Common myeloid progenitor, CD34-positive (primary cell): ENCODE results near the gene FAF2. TPM values are rescaled to one million over a fixed set of nuclear protein-coding genes. Genes with fewer than 3 reads are reported as not detected.

Experiments
- CTCF ChIA-PET: fragments of 350-600 bp; sonication (Branson Sonifier 250); formaldehyde crosslinking; loops from one replicate; lab custom pipeline; 2021; ENCODE audit warnings: antibody characterized with exemption; lab: Charles Lee
- POLR2A ChIA-PET: fragments of 350-600 bp; sonication (Branson Sonifier 250); formaldehyde crosslinking; loops from one replicate; lab custom pipeline; 2021; ENCODE audit warnings: antibody characterized with exemption; lab: Charles Lee
- DNase-seq, 3 donors: peaks; one replicate each; pipeline versions ENCODE4 v3.0.0 to v3.0.0-alpha.2; 2013
- H3K27ac ChIP-seq, 2 experiments: 1 replicate in 1 of 2; 2 replicates in 1 of 2; pipeline ENCODE4 v1.7.0; 2013; ENCODE audit warnings: inconsistent platforms in 2 of 2, low read length in 2 of 2, mild to moderate bottlenecking in 2 of 2, low read depth in 1 of 2, moderate library complexity in 1 of 2; ENCODE audit not compliant: severe bottlenecking in 2 of 2, insufficient read depth in 1 of 2, poor library complexity in 1 of 2
- H3K27me3 ChIP-seq, 5 experiments: replicated peaks in 2 of 5; 1 replicate in 3 of 5; 2 replicates in 2 of 5; pipeline versions ENCODE4 v1.6.1 to v1.7.0; 2013; ENCODE audit warnings: low read length in 4 of 5, mild to moderate bottlenecking in 2 of 5, moderate library complexity in 2 of 5, inconsistent platforms in 1 of 5; ENCODE audit not compliant: insufficient read depth in 5 of 5, control insufficient read depth in 4 of 5
- H3K36me3 ChIP-seq, 4 experiments: 1 replicate in 2 of 4; 2 replicates in 2 of 4; pipeline versions ENCODE4 v1.6.1 to v1.7.0; 2013; ENCODE audit warnings: low read length in 3 of 4, control low read depth in 1 of 4, mild to moderate bottlenecking in 1 of 4; ENCODE audit not compliant: control insufficient read depth in 4 of 4, insufficient read depth in 4 of 4
- H3K4me1 ChIP-seq, 4 experiments: 1 replicate in 3 of 4; 2 replicates in 1 of 4; pipeline versions ENCODE4 v1.6.1 to v1.7.1; 2013; ENCODE audit warnings: low read length in 3 of 4, mild to moderate bottlenecking in 3 of 4, control low read depth in 1 of 4, inconsistent platforms in 1 of 4, moderate library complexity in 1 of 4; ENCODE audit not compliant: control insufficient read depth in 4 of 4, insufficient read depth in 4 of 4; ENCODE audit errors: control extremely low read depth in 1 of 4
- H3K4me3 ChIP-seq, 7 experiments: 1 replicate in 4 of 7; 2 replicates in 3 of 7; pipeline versions ENCODE4 v1.5.1 to v1.7.0; 2013; ENCODE audit warnings: mild to moderate bottlenecking in 7 of 7, low read length in 6 of 7, moderate library complexity in 6 of 7, inconsistent platforms in 2 of 7, low read depth in 2 of 7, control low read depth in 1 of 7; ENCODE audit not compliant: insufficient read depth in 4 of 7, control insufficient read depth in 1 of 7; ENCODE audit errors: extremely low read depth in 1 of 7
- H3K9me3 ChIP-seq, 5 experiments: 1 replicate in 4 of 5; 2 replicates in 1 of 5; pipeline versions ENCODE4 v1.6.1 to v1.7.1; 2013; ENCODE audit warnings: low read length in 4 of 5, mild to moderate bottlenecking in 2 of 5, inconsistent platforms in 1 of 5, low read depth in 1 of 5, moderate library complexity in 1 of 5; ENCODE audit not compliant: control insufficient read depth in 4 of 5, insufficient read depth in 2 of 5; ENCODE audit errors: control extremely low read depth in 1 of 5
- WGBS: methylation state at CpG from one replicate; pipeline ENCODE4 v1.1.5; 2013; ENCODE audit not compliant: insufficient coverage; 5-methylcytosine and 5-hydroxymethylcytosine counted together
- polyA plus RNA-seq: library from polyadenylated mRNA; unstranded; fragments of 120-200 nt; gene quantifications from one replicate; pipeline ENCODE4 v1.2.1, GENCODE V29; 2013

FAF2 gene
- 17.1 TPM for polyA plus RNA-seq

DNA sequence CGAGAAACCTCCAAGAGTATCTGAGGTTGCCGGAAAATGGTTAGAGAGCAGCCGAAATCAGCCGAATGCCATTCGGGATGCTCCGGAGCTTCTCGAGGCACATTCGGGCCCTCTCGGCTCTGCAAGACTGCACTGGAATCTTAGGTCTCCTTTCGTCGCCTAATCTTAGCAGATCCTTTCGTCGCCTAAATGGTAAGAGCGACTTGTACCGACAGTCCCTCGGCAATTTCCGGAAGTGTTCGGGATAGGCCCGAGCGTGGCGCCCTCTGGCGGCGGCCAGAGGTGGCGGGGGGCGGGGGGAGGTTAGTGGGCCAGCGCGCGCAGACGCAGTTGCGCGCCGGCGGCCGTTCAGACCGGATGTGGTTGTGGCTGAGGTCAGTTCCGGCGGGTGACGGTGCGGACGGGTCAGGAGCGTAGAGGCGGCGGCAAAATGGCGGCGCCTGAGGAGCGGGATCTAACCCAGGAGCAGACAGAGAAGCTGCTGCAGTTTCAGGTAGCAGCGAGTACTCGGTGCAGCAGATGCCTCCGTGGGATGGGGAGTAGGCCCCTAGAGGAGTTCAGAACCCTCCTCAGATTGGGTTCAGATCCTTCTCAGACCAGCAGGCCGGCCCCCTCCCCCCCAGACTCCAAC, at the start of gene FAF2:
Gene FAF2 (plus strand): TSS at position 408 of the 631 bp plus-strand sequence. CDS start 23 bp downstream, at position 431.
- CTCF ChIA-PET = interaction anchor here (0.7 to 1.8 kb wide), 9 partner anchors 11 to 89 kb away, joined by 3 to 6 read pairs (median 4); partner anchors contain the start of genes CLTB and RNF44
- H3K4me3 ChIP-seq = peak within 1 kb of the TSS; percentile 84 to 100 (median 96)
- 0% methylated on average over 43 of the region's 50 CpGs for WGBS
- POLR2A ChIA-PET = interaction anchor here (0.6 to 2.5 kb wide), 5 partner anchors 12 to 89 kb away, joined by 3 to 17 read pairs (median 5); partner anchors contain the start of genes CLTB and RNF44
- H3K27ac ChIP-seq = peak within 1 kb of the TSS; percentile 96 to 99
- H3K9me3 ChIP-seq = no peaks in the 10 kb centered on the region
- H3K36me3 ChIP-seq = peaks cover 0 to 9% (median 0%) of the 10 kb centered on the region in 4 experiments
- H3K4me1 ChIP-seq = peaks cover 4 to 28% (median 21%) of the 10 kb centered on the region in 4 experiments
- no peaks in the 10 kb centered on the region for H3K27me3 ChIP-seq
- DNase-seq = peak; percentile 99

- no peaks in the 10 kb centered on the region for H3K9me3 ChIP-seq
- WGBS = 97% methylated on average over 17 of the region's 17 CpGs
- no peak for DNase-seq
- H3K4me1 ChIP-seq = no peaks in the 10 kb centered on the region
- H3K27me3 ChIP-seq = no peaks in the 10 kb centered on the region
- POLR2A ChIA-PET = interaction anchor here (0.6 kb wide), 1 partner anchor 697 kb away, joined by 5 read pairs; no protein-coding TSS in a partner anchor
- H3K36me3 ChIP-seq = peaks cover 0 to 9% (median 5%) of the 10 kb centered on the region in 4 experiments
- H3K27ac ChIP-seq = no peak overlapping the region
- H3K4me3 ChIP-seq = no peak overlapping the region
- CTCF ChIA-PET = interaction anchor here (1.5 kb wide), 1 partner anchor 9 kb away, joined by 4 read pairs; no protein-coding TSS in a partner anchor
These were observed 47.6 kb upstream of the FAF2 start for GRCh38 chr5:176400382-176401156.

GRCh38 chr5:176401281-176402205, 46.6 kb upstream of the FAF2 start:
- Histone ChIP-seq H3K4me3 (no peak overlapping the region), H3K27me3 (no peaks in the 10 kb centered on the region), H3K36me3 (peaks cover 0 to 15% (median 11%) of the 10 kb centered on the region in 4 experiments), H3K27ac (no peak overlapping the region), H3K9me3 (no peaks in the 10 kb centered on the region), H3K4me1 (no peaks in the 10 kb centered on the region)
- no peak for DNase-seq
- WGBS = 96% methylated on average over 16 of the region's 22 CpGs
- CTCF ChIA-PET = interaction anchor here (1.5 kb wide), 1 partner anchor 10 kb away, joined by 4 read pairs; no protein-coding TSS in a partner anchor
- POLR2A ChIA-PET = no interaction called here

DNA sequence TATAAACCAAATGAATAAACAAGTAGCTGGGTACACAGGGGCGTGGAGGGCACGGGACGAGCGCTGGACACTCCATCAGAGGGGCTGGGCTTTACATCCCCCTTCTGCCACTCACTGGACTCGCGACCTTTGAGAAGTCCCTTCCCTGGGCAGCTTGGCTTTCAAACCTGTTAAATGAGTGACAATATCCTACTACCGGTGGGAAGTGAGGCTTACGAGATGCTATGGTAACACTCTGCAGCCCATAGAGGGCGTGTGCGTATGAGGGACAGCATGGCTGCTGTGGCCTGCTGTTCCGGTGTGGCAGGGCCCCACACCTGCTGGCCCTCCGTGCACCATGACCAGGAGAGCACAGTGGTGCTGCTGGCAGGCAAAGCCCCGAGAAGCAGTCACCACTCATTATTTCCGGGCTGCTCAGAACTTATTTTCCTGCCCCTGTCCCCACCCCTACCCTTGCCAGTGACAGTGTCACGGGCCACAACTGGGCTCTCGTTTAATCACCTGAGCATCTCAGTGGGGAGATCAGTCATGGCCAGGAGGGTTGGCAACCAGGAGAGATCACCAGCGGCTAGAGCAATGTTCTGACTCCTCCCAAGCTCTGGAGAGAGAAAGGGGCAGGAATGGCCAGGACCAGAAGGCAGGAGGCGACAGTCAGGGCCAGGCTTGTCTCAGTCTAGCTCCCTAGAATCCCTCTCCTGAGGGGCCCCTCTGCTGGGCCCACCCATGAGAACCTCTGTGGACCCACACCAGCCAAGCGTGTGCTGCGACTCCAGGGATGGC, 42.3 kb upstream of the FAF2 start:
- WGBS = 95% methylated on average over 16 of the region's 20 CpGs
- ChIA-PET CTCF (interaction anchor here (1.3 to 2.0 kb wide), 2 partner anchors 12 to 15 kb away, joined by 3 to 6 read pairs; no protein-coding TSS in a partner anchor), POLR2A (no interaction called here)
- Histone ChIP-seq H3K9me3 (no peaks in the 10 kb centered on the region), H3K4me3 (no peak overlapping the region), H3K27me3 (no peaks in the 10 kb centered on the region), H3K4me1 (no peaks in the 10 kb centered on the region), H3K36me3 (peaks cover 3 to 21% (median 14%) of the 10 kb centered on the region in 4 experiments), H3K27ac (no peak overlapping the region)
- no peak for DNase-seq

DNA sequence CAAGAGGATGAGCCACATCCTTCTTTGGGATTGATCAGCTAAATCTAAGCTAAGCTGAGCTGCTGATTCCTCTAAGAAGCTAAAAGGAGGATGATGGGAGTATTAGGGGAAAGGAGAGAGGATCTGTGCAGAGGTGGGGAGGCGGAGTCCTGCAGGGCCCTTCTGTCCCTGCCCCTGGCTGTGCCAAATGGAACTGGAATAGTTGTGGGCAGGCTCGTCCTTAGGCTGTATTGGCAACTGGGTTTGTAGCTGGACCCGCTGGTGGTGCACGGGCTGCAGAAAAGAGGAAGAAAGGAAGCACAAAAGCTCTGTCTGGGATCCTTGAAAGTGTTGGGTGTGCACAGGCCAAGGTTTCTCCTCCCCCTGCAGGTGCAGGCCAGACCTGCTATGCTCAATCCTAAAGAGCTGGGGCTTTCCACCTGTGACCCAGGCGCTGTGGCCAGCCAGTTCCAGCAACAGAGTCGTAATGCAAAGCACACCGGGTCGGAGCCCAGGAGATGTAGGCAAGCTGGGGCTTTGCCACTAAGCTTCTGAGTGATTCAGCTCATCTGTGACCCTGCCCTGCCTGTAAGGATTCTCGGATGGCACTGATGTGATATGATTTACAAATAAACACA, 41.6 kb upstream of the FAF2 start:
- DNase-seq = no peak
- CTCF ChIA-PET = interaction anchor here (0.9 to 2.0 kb wide), 5 partner anchors 9 to 172 kb away, joined by 3 to 7 read pairs (median 3); no protein-coding TSS in a partner anchor
- Histone ChIP-seq H3K27ac (no peak overlapping the region), H3K4me3 (no peak overlapping the region), H3K36me3 (peaks cover 3 to 21% (median 14%) of the 10 kb centered on the region in 4 experiments), H3K4me1 (no peaks in the 10 kb centered on the region), H3K9me3 (no peaks in the 10 kb centered on the region), H3K27me3 (no peaks in the 10 kb centered on the region)
- WGBS = 96% methylated on average over 7 of the region's 9 CpGs
- POLR2A ChIA-PET = no interaction called here
